ENCODE measurements around the gene CDK19. TPM values are rescaled to one million over a fixed set of nuclear protein-coding genes. Genes with fewer than 3 reads are reported as not detected.

The CDK19 gene
- total RNA-seq, 6 experiments from 2014 or later = 2.8 to 7.9 (median 5.5) TPM

DNA sequence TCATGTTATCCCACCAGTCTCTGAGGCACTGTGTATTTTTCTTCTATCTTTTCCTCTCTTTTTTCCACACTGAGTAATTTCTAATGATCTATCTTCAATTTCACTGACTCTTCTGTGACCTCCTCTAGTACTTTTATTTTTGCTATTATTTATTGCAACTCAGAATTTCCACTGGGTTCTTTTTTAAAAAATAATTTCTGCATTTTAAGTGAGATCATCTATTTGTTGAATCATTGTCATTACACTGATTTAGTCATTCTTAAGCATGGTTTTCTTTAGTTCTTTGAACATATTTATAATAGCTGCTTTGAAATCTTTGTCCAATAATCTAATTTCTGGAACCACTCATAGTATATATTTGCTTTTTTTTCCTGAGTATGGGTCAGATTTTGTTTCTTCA, 242.1 kb downstream of the CDK19 start:
- H3K36me3 ChIP-seq = no peaks in the 10 kb centered on the region
- no peaks in the 10 kb centered on the region for H3K9me3 ChIP-seq
- H3K4me3 ChIP-seq = no peak overlapping the region
- H3K4me1 ChIP-seq = no peaks in the 10 kb centered on the region
- intact Hi-C loops (cut with DNase I) = no loop called here
- H3K27ac ChIP-seq = no peak overlapping the region
- no peak for TF ChIP-seq POLR2A (IDR thresholded peaks at IDR 0.05)
- TF ChIP-seq, protein P1, sequence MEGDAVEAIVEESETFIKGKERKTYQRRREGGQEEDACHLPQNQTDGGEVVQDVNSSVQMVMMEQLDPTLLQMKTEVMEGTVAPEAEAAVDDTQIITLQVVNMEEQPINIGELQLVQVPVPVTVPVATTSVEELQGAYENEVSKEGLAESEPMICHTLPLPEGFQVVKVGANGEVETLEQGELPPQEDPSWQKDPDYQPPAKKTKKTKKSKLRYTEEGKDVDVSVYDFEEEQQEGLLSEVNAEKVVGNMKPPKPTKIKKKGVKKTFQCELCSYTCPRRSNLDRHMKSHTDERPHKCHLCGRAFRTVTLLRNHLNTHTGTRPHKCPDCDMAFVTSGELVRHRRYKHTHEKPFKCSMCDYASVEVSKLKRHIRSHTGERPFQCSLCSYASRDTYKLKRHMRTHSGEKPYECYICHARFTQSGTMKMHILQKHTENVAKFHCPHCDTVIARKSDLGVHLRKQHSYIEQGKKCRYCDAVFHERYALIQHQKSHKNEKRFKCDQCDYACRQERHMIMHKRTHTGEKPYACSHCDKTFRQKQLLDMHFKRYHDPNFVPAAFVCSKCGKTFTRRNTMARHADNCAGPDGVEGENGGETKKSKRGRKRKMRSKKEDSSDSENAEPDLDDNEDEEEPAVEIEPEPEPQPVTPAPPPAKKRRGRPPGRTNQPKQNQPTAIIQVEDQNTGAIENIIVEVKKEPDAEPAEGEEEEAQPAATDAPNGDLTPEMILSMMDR (IDR thresholded peaks at IDR 0.05) = no peak
- H3K27me3 ChIP-seq = no peaks in the 10 kb centered on the region
- ATAC-seq = no peak
- no peak for DNase-seq

DNA sequence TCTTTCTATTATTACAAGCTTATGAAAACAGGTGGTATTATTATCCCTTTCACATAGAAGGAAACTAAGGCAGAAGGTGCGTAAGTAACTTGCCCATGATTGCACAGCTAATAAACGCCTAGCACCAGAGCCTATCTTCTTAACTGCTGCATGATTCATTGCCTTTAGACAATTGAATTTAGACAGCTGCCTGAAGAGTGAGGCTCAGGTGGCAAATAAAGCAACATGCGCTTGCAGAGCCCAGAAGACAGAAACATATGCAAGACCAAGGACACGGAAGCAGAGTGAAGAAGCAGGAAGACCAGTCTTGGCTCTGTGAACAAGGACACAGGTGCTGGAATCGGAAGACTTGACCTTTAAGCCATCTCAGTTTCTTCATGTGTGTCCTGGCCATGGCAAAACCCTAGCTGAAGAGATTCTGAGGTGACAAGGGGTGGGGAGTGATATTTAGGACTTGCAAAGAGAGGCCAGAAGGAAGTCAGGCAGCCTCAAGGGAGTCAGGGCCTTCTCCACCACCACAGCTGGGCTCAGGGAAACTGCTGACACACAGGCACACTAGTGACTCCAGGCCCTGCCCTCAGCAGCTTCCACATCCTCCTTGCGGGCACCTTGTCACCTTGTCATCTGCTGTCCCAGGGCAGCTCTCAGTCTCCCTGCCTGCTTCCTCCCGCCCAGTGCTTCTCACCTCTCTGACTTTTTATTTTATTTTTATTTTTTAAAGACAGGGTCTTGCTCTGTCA, 247.1 kb downstream of the CDK19 start:
- intact Hi-C loops (cut with DNase I) = no loop called here
- H3K36me3 ChIP-seq = no peaks in the 10 kb centered on the region
- ATAC-seq = no peak
- no peak for TF ChIP-seq POLR2A (IDR thresholded peaks at IDR 0.05)
- TF ChIP-seq, protein P1 (IDR thresholded peaks at IDR 0.05) = no peak
- no peak for DNase-seq
- H3K27ac ChIP-seq = no peak overlapping the region
- 87% methylated on average over 6 of the region's 7 CpGs for WGBS (ENCODE audit: insufficient coverage, low coverage, low lambda C conversion rate, missing lambda C conversion rate)
- H3K9me3 ChIP-seq = no peaks in the 10 kb centered on the region
- no peak overlapping the region for H3K4me3 ChIP-seq
- H3K27me3 ChIP-seq = no peaks in the 10 kb centered on the region
- peaks cover 0 to 20% (median 8%) of the 10 kb centered on the region in 4 donors for H3K4me1 ChIP-seq

DNA sequence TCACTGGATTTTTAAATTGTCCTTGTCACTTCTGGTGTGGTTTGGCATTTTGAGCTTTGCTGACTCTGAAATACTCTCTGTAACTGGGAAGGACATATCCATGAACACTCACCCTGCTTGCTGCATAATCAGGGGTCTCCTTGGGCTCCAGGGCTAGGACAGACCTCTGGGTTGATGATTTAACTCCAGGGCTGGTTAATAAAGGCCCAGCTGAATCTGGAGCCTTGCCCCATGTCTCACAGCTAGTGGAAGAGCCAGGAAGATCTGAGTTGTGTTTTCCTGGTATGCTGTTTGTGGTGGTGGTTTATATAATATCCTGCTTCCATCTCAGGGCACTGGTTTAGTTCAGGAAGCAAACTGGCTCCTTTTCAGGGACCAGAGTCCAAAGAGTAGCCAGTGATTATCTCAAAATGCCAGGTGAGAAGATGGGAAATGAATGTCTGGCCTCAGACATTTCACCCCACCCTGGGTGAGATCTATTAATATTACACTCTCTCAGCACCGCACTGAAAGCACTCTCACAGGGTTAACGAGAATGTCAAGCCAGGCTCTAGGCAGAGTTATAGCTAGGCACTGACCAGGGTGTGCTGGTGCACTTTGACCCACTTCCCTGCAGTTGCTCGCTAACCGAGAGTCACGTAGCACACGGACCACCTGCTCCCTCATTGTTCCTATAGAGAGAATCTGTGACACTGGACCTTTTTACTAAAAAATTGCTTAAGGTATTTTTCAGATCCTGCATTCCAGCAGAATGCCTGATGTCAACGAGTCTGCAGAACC, 248.7 kb downstream of the CDK19 start:
- peak overlapping the region; percentile 81 to 88 (median 84) for H3K27ac ChIP-seq
- peak in 2 of 3 donors; percentile 64 to 81 for DNase-seq

DNA sequence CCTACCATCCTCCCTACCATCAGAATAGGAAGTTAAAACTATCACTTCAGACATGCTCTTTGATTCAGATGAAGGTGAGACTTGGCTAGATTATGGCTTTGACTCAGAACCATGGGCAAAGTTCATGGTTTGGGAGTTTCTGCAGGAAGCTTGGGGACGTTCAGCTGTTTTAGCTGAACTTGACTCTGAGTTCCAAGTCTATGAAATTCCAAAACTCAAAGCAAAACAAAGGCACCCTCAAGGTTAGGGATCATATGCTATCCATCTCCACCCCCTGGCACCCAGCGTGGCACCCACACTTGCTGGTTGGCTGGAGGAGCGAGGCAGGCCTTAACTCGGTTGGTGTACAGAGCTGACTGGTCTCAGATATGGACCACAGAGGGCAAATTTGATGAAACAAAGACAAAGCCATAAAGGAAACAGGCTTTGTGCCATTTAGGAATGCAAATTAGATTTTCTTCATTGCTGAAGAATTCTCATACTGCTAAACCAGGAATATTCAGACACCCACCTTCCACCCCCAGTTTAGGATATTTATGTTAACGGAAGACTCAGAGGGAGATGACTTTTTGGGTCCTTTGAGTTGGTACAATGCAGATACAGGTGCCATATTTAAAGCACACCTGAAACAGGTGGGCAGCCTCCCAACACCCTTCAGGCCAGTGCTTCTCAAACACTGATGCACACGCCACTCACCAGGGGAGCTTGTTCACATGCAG, 250.4 kb downstream of the CDK19 start:
- Histone ChIP-seq H3K27me3 (no peaks in the 10 kb centered on the region), H3K36me3 (no peaks in the 10 kb centered on the region), H3K4me1 (peaks cover 0 to 20% (median 8%) of the 10 kb centered on the region in 4 donors), H3K4me3 (no peak overlapping the region), H3K27ac (peak overlapping the region; percentile 81 to 88 (median 84)), H3K9me3 (no peaks in the 10 kb centered on the region)
- ATAC-seq (peak in 3 of 4 donors; percentile 17 to 36 (median 21)), DNase-seq (no peak)
- no peak for TF ChIP-seq POLR2A (IDR thresholded peaks at IDR 0.05)
- TF ChIP-seq, protein P1 (IDR thresholded peaks at IDR 0.05) = no peak
- 65% methylated on average over 6 of the region's 6 CpGs for WGBS (ENCODE audit: insufficient coverage, low coverage, low lambda C conversion rate, missing lambda C conversion rate)
- intact Hi-C loops (cut with DNase I) = no loop called here

More for the DNA sequence above, 248.7 kb downstream of the CDK19 start:
- Histone ChIP-seq H3K27me3 (no peaks in the 10 kb centered on the region), H3K36me3 (no peaks in the 10 kb centered on the region), H3K9me3 (no peaks in the 10 kb centered on the region), H3K4me3 (peak overlapping the region in 2 of 3 donors; percentile 8 to 19), H3K4me1 (peaks cover 0 to 20% (median 8%) of the 10 kb centered on the region in 4 donors)
- ATAC-seq = peak; percentile 73 to 85 (median 80)
- intact Hi-C loops (cut with DNase I) = no loop called here
- peak; percentile 41 for TF ChIP-seq POLR2A (IDR thresholded peaks at IDR 0.05)
- TF ChIP-seq, protein P1 (IDR thresholded peaks at IDR 0.05) = no peak
- WGBS (ENCODE audit: insufficient coverage, low coverage, low lambda C conversion rate, missing lambda C conversion rate) = 12% methylated on average over 5 of the region's 7 CpGs

Measured in right lobe of liver (tissue), 6 donors.